HL-60/S4 treated with phorbol 12-myristate 13-acetate at 8.2 ng/mL for 4 days and 3 days (cell line): Measurements from ENCODE around the gene SLC4A2.

Experiments used
- in situ Hi-C: fragments of 300-500 bp; cut with MboI; formaldehyde crosslinking; loops from 2 replicates; pipeline ENCODE4 v1.15.0; 2022; ENCODE audit warnings: low sequenced_read_pairs

The SLC4A2 gene

GRCh38 chr7:151091431-151091830 lies 32.0 kb downstream of the SLC4A2 start:
- in situ Hi-C loops = no loop called here

GRCh38 chr7:151091988-151092387 lies 32.6 kb downstream of the SLC4A2 start:
- in situ Hi-C loops = no loop called here

GRCh38 chr7:151093748-151094147 lies 34.4 kb downstream of the SLC4A2 start:
- in situ Hi-C loops = no loop called here

GRCh38 chr7:151094675-151095074 lies 35.3 kb downstream of the SLC4A2 start:
- in situ Hi-C loops = no loop called here

- in situ Hi-C loops = no loop called here
Observed at GRCh38 chr7:151095123-151095797, 35.9 kb downstream of the SLC4A2 start.

- in situ Hi-C loops = no loop called here
Observed at GRCh38 chr7:151095828-151096475, 36.6 kb downstream of the SLC4A2 start.

GRCh38 chr7:151099486-151100211 lies 40.3 kb downstream of the SLC4A2 start:
- in situ Hi-C loops = loop anchor here (25.0 kb wide), 1 partner anchor 312 kb away; no protein-coding TSS in a partner anchor

- in situ Hi-C loops = loop anchor here (25.0 kb wide), 1 partner anchor 314 kb away; no protein-coding TSS in a partner anchor
Observed at GRCh38 chr7:151100921-151101320, 41.5 kb downstream of the SLC4A2 start.

GRCh38 chr7:151101621-151102396 lies 42.4 kb downstream of the SLC4A2 start:
- in situ Hi-C loops = loop anchor here (25.0 kb wide), 1 partner anchor 315 kb away; no protein-coding TSS in a partner anchor

- in situ Hi-C loops = loop anchor here (25.0 kb wide), 1 partner anchor 316 kb away; no protein-coding TSS in a partner anchor
Observed at GRCh38 chr7:151102991-151103390, 43.6 kb downstream of the SLC4A2 start.

- in situ Hi-C loops = loop anchor here (25.0 kb wide), 1 partner anchor 317 kb away; no protein-coding TSS in a partner anchor
Observed at GRCh38 chr7:151103973-151104372, 44.6 kb downstream of the SLC4A2 start.

- in situ Hi-C loops = loop anchor here (25.0 kb wide), 1 partner anchor 317 kb away; no protein-coding TSS in a partner anchor
Observed at GRCh38 chr7:151104411-151105235, 45.2 kb downstream of the SLC4A2 start.

- in situ Hi-C loops = loop anchor here (25.0 kb wide), 1 partner anchor 321 kb away; no protein-coding TSS in a partner anchor
Observed at GRCh38 chr7:151107882-151108281, 48.5 kb downstream of the SLC4A2 start.

GRCh38 chr7:151109094-151110048 lies 50.0 kb downstream of the SLC4A2 start:
- in situ Hi-C loops = loop anchor here (25.0 kb wide), 1 partner anchor 322 kb away; no protein-coding TSS in a partner anchor

- in situ Hi-C loops = loop anchor here (25.0 kb wide), 1 partner anchor 323 kb away; no protein-coding TSS in a partner anchor
Observed at GRCh38 chr7:151110236-151110940, 51.0 kb downstream of the SLC4A2 start.

GRCh38 chr7:151110941-151111645 lies 51.7 kb downstream of the SLC4A2 start:
- in situ Hi-C loops = loop anchor here (25.0 kb wide), 1 partner anchor 324 kb away; no protein-coding TSS in a partner anchor
